ENCODE results near the gene FXN.

DNA sequence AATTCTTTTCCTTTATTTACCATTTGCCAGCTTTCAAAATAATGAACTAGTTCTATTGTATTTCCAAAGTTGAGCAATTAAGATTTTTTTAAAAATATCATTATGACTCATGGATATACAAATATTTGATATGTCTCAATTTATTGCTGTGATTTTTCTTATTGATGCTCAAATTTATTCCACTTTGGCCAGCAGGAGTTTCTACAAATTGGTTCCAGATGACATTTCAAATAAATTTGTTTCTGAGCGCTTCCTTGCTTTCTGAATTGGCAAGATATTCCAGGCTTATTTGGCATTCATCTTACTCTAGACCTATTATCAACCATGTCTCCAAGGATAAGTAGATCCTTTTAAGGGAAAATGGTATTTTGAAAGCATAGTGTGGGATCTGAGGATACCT lies 80.1 kb downstream of the FXN start:
- no peak for TF ChIP-seq POLR2A (IDR thresholded peaks at IDR 0.05)
- TF ChIP-seq, protein P1, sequence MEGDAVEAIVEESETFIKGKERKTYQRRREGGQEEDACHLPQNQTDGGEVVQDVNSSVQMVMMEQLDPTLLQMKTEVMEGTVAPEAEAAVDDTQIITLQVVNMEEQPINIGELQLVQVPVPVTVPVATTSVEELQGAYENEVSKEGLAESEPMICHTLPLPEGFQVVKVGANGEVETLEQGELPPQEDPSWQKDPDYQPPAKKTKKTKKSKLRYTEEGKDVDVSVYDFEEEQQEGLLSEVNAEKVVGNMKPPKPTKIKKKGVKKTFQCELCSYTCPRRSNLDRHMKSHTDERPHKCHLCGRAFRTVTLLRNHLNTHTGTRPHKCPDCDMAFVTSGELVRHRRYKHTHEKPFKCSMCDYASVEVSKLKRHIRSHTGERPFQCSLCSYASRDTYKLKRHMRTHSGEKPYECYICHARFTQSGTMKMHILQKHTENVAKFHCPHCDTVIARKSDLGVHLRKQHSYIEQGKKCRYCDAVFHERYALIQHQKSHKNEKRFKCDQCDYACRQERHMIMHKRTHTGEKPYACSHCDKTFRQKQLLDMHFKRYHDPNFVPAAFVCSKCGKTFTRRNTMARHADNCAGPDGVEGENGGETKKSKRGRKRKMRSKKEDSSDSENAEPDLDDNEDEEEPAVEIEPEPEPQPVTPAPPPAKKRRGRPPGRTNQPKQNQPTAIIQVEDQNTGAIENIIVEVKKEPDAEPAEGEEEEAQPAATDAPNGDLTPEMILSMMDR (IDR thresholded peaks at IDR 0.05): peak in 1 of 3 donors; percentile 15

Measured in breast epithelium (tissue), 3 donors.